ENCODE data around the gene PTPN23. TPM values are rescaled to one million over a fixed set of nuclear protein-coding genes. Genes with fewer than 3 reads are reported as not detected.
A peak's percentile ranks its signal among the peaks of the same experiment; 100 is the strongest.

The PTPN23 gene
- polyA plus RNA-seq, 1 experiment, result 1.3 TPM

DNA sequence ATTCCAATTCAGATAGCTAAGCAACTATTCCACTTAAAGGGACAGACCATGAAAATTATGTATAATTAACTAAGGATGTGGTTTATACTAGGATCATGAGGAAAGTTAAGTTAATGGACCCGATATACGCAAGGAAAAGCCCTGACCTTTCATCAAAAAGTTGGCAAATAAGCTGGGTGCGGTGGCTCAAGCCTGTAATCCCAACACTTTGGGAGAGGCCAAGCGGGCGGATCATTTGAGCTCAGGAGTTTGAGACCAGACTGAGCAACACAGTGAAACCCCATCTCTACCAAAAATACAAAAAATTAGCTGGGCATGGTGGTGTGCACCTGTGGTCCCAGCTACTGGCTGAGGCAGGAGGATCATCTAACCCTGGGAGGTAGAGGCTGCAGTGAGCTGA, 55.4 kb downstream of the PTPN23 start:
- no peaks in the 10 kb centered on the region for H3K27me3 ChIP-seq (ENCODE audit: control insufficient read depth, insufficient read depth, low read length)
- no peak overlapping the region for H3K4me3 ChIP-seq (ENCODE audit: low read depth, low read length)
- H3K9me3 ChIP-seq (ENCODE audit: control insufficient read depth, insufficient read depth, low read length), result no peaks in the 10 kb centered on the region
- CTCF ChIA-PET, result no interaction called here
- no peak for DNase-seq (ENCODE audit: low read depth, low spot score)
- no peak overlapping the region for H3K27ac ChIP-seq (ENCODE audit: low read depth, low read length)
- POLR2A ChIA-PET, result no interaction called here
- TF ChIP-seq, protein P1, sequence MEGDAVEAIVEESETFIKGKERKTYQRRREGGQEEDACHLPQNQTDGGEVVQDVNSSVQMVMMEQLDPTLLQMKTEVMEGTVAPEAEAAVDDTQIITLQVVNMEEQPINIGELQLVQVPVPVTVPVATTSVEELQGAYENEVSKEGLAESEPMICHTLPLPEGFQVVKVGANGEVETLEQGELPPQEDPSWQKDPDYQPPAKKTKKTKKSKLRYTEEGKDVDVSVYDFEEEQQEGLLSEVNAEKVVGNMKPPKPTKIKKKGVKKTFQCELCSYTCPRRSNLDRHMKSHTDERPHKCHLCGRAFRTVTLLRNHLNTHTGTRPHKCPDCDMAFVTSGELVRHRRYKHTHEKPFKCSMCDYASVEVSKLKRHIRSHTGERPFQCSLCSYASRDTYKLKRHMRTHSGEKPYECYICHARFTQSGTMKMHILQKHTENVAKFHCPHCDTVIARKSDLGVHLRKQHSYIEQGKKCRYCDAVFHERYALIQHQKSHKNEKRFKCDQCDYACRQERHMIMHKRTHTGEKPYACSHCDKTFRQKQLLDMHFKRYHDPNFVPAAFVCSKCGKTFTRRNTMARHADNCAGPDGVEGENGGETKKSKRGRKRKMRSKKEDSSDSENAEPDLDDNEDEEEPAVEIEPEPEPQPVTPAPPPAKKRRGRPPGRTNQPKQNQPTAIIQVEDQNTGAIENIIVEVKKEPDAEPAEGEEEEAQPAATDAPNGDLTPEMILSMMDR (IDR thresholded peaks at IDR 0.05; ENCODE audit: low read depth, low read length), result no peak

DNA sequence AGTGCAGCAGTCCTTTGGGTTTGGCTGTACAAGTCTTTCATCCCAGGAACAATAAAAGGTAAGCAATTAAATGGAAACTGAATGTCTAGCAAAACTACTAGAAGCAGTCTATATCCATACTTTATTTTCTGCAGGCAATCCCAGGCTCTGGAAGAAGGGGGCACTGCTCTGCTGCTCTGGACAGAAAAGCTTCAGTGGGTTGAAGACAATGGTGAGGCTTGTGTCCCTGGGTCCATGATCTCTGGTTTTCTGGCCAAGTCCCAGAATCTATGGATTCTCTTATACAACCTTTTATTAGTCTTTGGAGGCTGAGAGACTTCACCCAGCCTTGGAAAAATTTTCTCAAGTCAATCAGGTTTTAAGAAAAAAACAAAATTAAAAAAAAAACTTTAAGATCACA, 59.3 kb downstream of the PTPN23 start:
- TF ChIP-seq, protein P1 (IDR thresholded peaks at IDR 0.05; ENCODE audit: low read depth, low read length), result peak; percentile 46
- POLR2A ChIA-PET, result no interaction called here
- CTCF ChIA-PET, result interaction anchor here (0.6 kb wide), 1 partner anchor 55 kb away, joined by 5 read pairs; no protein-coding TSS in a partner anchor
- Histone ChIP-seq H3K27ac (ENCODE audit: low read depth, low read length) (no peak overlapping the region), H3K9me3 (ENCODE audit: control insufficient read depth, insufficient read depth, low read length) (no peaks in the 10 kb centered on the region), H3K27me3 (ENCODE audit: control insufficient read depth, insufficient read depth, low read length) (no peaks in the 10 kb centered on the region), H3K4me3 (ENCODE audit: low read depth, low read length) (no peak overlapping the region)
- no peak for DNase-seq (ENCODE audit: low read depth, low spot score)

DNA sequence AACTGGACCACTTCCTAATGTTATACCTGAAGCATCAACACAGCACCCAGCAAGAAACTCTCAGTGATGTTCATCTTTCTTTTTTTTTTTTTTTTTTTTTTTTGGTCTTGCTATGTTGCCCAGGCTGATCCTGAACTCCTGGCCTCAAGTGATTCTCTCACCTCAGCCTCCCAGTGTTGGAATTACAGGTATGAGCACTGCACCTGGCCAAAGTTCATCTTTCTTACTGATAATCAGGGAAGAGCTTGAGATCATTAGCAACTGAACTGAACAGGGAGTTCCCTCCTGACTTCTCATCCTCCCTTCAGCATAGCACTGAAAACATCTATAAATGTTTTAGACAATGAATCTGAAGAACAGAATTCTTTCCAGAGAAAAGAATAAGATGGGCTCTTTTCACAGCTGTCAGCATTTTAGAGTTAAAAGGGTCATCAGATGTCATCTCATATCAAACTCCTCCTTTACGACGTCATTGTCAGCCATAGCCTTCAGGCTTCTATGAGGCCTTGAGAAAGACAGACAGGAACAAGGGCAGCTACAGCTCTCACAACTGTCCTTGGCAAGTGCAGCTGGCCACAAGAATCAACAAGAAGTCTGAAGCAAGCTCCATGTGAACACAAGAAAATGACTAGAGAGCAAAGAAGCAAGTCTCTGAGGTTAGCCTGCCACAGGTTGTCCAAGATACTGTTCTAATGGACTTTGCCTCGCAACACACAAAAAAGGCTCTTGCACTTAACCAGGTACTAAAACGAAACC, 61.2 kb downstream of the PTPN23 start:
- no peak overlapping the region for H3K4me3 ChIP-seq (ENCODE audit: low read depth, low read length)
- H3K27ac ChIP-seq (ENCODE audit: low read depth, low read length), result no peak overlapping the region
- H3K9me3 ChIP-seq (ENCODE audit: control insufficient read depth, insufficient read depth, low read length), result no peaks in the 10 kb centered on the region
- H3K27me3 ChIP-seq (ENCODE audit: control insufficient read depth, insufficient read depth, low read length), result no peaks in the 10 kb centered on the region
- ChIA-PET CTCF (interaction anchor here (0.5 to 1.3 kb wide), 3 partner anchors 22 to 37 kb away, joined by 3 to 4 read pairs (median 4); no protein-coding TSS in a partner anchor), POLR2A (no interaction called here)
- TF ChIP-seq, protein P1 (IDR thresholded peaks at IDR 0.05; ENCODE audit: low read depth, low read length), result no peak
- DNase-seq (ENCODE audit: low read depth, low spot score), result no peak

DNA sequence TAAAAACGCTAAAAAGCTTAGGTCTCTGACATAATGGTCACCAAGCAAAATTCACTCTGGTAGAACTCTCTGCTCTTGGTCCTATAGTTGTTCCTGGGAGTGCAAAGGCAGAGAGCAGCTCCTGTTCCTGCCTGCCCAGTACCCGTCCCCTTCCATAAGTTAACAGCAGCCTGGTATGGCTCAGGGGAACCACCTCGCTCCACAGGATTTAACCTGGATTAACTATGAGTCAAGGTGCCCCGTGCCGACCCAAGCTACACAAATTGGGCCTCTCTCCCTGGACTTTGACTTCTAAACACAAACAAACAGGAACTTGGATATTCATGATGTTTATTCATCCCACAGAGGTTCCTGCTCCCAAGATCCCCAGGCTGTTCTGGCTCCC, 62.8 kb downstream of the PTPN23 start:
- Histone ChIP-seq H3K27ac (ENCODE audit: low read depth, low read length) (peak overlapping the region; percentile 75), H3K9me3 (ENCODE audit: control insufficient read depth, insufficient read depth, low read length) (no peaks in the 10 kb centered on the region), H3K27me3 (ENCODE audit: control insufficient read depth, insufficient read depth, low read length) (no peaks in the 10 kb centered on the region), H3K4me3 (ENCODE audit: low read depth, low read length) (no peak overlapping the region)
- DNase-seq (ENCODE audit: low read depth, low spot score), result no peak
- TF ChIP-seq, protein P1 (IDR thresholded peaks at IDR 0.05; ENCODE audit: low read depth, low read length), result no peak
- ChIA-PET POLR2A (no interaction called here), CTCF (no interaction called here)

DNA sequence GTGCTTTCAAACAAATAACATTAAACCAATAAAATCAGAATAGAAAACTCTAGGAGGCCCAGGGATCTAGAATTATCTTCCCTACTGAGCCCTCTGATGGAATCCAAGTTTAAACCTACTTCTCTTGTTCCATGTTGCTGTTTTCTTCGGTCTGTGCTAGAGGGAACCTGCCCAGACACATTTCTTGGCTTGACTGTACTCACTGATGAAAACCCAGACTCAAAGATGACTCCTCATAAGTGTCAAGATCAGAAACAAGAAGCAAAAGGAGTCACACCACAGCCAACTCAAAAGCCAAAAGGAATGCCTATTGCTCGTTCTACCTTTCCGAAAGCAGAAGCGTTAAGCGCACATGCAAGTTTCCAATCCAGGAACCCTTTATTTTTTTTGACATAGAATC, 63.3 kb downstream of the PTPN23 start:
- TF ChIP-seq, protein P1 (IDR thresholded peaks at IDR 0.05; ENCODE audit: low read depth, low read length), result no peak
- H3K4me3 ChIP-seq (ENCODE audit: low read depth, low read length), result no peak overlapping the region
- H3K27ac ChIP-seq (ENCODE audit: low read depth, low read length), result no peak overlapping the region
- POLR2A ChIA-PET, result no interaction called here
- H3K9me3 ChIP-seq (ENCODE audit: control insufficient read depth, insufficient read depth, low read length), result no peaks in the 10 kb centered on the region
- no peaks in the 10 kb centered on the region for H3K27me3 ChIP-seq (ENCODE audit: control insufficient read depth, insufficient read depth, low read length)
- no peak for DNase-seq (ENCODE audit: low read depth, low spot score)
- CTCF ChIA-PET, result no interaction called here

Measured in AG04450 (cell line).